ENCODE measurements around the gene DAZL. TPM values are rescaled to one million over a fixed set of nuclear protein-coding genes. Genes with fewer than 3 reads are reported as not detected.

DAZL gene
- total RNA-seq, 1 experiment from 2014 or later = not detected

DNA sequence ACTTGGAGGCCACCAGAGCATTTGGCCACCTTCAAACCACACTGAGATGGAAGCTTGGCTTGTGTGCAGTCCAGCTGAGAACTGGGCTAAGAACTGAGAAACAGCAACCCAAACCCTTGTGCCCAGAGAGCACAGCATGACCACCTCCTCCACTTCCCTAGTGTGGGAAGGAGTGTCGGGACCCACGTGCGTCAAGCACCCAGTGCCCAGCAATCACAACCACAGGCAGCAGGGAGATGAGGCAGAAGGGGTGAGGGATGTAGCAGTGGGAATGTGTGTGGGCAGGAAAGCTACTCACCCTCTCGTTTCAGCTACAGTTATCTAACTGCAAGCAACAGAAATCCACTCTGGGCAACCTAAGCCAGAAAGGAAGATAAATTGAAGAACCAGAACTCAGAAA lies 66.7 kb downstream of the DAZL start:
- H3K27me3 ChIP-seq = no peaks in the 10 kb centered on the region
- H3K4me1 ChIP-seq = peaks cover 9% of the 10 kb centered on the region
- H3K4me3 ChIP-seq = no peak overlapping the region
- no peak for DNase-seq
- no peaks in the 10 kb centered on the region for H3K9me3 ChIP-seq (replicated peaks)
- H3K27ac ChIP-seq = no peak overlapping the region
- H3K36me3 ChIP-seq = no peaks in the 10 kb centered on the region

DNA sequence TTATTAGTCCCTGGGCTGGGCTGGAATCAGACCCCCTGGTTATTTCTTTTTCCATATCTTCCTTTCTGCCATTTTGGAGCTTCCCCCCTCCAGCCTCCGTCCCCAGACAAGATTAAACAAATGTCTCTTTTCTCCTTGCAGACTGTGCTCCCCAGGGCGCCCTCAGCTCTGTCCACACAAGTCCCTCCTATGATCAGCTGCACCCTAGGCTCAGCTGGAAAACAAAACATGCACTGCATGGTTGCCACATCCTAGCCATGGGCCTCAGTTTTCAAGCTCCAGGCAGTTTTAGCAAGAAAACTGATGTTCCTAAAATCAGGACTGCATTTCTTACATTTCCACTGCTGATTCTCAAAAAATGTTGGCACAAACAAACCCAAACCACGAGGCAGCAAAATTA lies 68.2 kb downstream of the DAZL start:
- DNase-seq = no peak
- H3K36me3 ChIP-seq = no peaks in the 10 kb centered on the region
- H3K27me3 ChIP-seq = no peaks in the 10 kb centered on the region
- H3K4me3 ChIP-seq = no peak overlapping the region
- no peak overlapping the region for H3K27ac ChIP-seq
- no peaks in the 10 kb centered on the region for H3K9me3 ChIP-seq (replicated peaks)
- H3K4me1 ChIP-seq = peaks cover 11% of the 10 kb centered on the region

Other genes with a start within 250 kb of the DAZL start
- 17.0 and 20.1 TPM in 2 replicates for gene RFTN1, start 91.7 kb downstream of the DAZL start, total RNA-seq (2014; rRNA removed; shearing (Covaris generic))

All from SJCRH30 (cell line).